Chondrocyte (in vitro differentiated cells): ENCODE data around the gene MATN3. TPM values are rescaled to one million over a fixed set of nuclear protein-coding genes. Genes with fewer than 3 reads are reported as not detected.

Source experiments
- DNase-seq: peaks from one replicate; pipeline ENCODE4 v3.0.0; 2021; ENCODE audit warnings: mixed read lengths, low spot score
- H3K27ac Mint-ChIP-seq: one replicate; pipeline ENCODE4 v1.8.0; 2021; ENCODE audit warnings: mild to moderate bottlenecking, moderate library complexity, mixed read lengths; ENCODE audit not compliant: unreplicated experiment
- H3K27me3 Mint-ChIP-seq: 2 replicates; pipeline ENCODE4 v1.8.0; 2021; ENCODE audit warnings: low read depth, mixed read lengths
- H3K36me3 Mint-ChIP-seq: 2 replicates; pipeline ENCODE4 v1.8.0; 2021; ENCODE audit warnings: low read depth, mixed read lengths
- H3K4me1 Mint-ChIP-seq: 2 replicates; pipeline ENCODE4 v1.8.0; 2021; ENCODE audit warnings: low read depth, mild to moderate bottlenecking, mixed read lengths
- H3K4me3 Mint-ChIP-seq: one replicate; pipeline ENCODE4 v1.8.0; 2021; ENCODE audit warnings: mild to moderate bottlenecking, moderate library complexity, mixed read lengths; ENCODE audit not compliant: unreplicated experiment
- H3K9me3 Mint-ChIP-seq: 2 replicates; pipeline ENCODE4 v1.8.0; 2021; ENCODE audit warnings: low read depth, mixed read lengths
- CTCF ChIP-seq: fragments of 200-600 bp; sonication (generic); IDR thresholded peaks from 2 replicates; pipeline ENCODE4 v1.5.0; 2021; ENCODE audit warnings: antibody characterized with exemption, mild to moderate bottlenecking, moderate library complexity
- total RNA-seq: library from RNA; stranded (reverse); gene quantifications from 3 replicates; pipeline ENCODE4 v1.2.1, GENCODE V29; 2021

MATN3 gene
- total RNA-seq, 1 donor from 2014 or later = 17.0 TPM

GRCh38 chr2:19944205-19944845, 68.1 kb downstream of the MATN3 start:
- H3K4me1 Mint-ChIP-seq = peaks cover 20% of the 10 kb centered on the region
- DNase-seq = no peak
- no peak overlapping the region for H3K27ac Mint-ChIP-seq
- no peaks in the 10 kb centered on the region for H3K27me3 Mint-ChIP-seq
- H3K9me3 Mint-ChIP-seq = no peaks in the 10 kb centered on the region
- H3K36me3 Mint-ChIP-seq = peaks cover 4% of the 10 kb centered on the region
- TF ChIP-seq CTCF = no peak
- no peak overlapping the region for H3K4me3 Mint-ChIP-seq

- no peaks in the 10 kb centered on the region for H3K27me3 Mint-ChIP-seq
- DNase-seq = no peak
- peaks cover 9% of the 10 kb centered on the region for H3K4me1 Mint-ChIP-seq
- no peak overlapping the region for H3K4me3 Mint-ChIP-seq
- TF ChIP-seq CTCF = no peak
- H3K9me3 Mint-ChIP-seq = no peaks in the 10 kb centered on the region
- peaks cover 8% of the 10 kb centered on the region for H3K36me3 Mint-ChIP-seq
- H3K27ac Mint-ChIP-seq = no peak overlapping the region
Measured at GRCh38 chr2:19943189-19943588, 69.3 kb downstream of the MATN3 start.

GRCh38 chr2:19942199-19942598, 70.3 kb downstream of the MATN3 start:
- no peak for DNase-seq
- peaks cover 15% of the 10 kb centered on the region for H3K36me3 Mint-ChIP-seq
- peaks cover 3% of the 10 kb centered on the region for H3K4me1 Mint-ChIP-seq
- no peaks in the 10 kb centered on the region for H3K27me3 Mint-ChIP-seq
- no peak for TF ChIP-seq CTCF
- H3K27ac Mint-ChIP-seq = no peak overlapping the region
- no peak overlapping the region for H3K4me3 Mint-ChIP-seq
- H3K9me3 Mint-ChIP-seq = no peaks in the 10 kb centered on the region

Other genes with a start within 250 kb of the MATN3 start
- 5.8 to 8.0 TPM (median 6.7 TPM) in 3 replicates for gene TTC32, start 110.7 kb downstream of the MATN3 start, total RNA-seq
- 4.6 to 9.6 TPM (median 4.9 TPM) in 3 replicates for gene WDR35, start 22.6 kb downstream of the MATN3 start, total RNA-seq
- 361 to 405 TPM (median 404 TPM) in 3 replicates for gene LAPTM4A, start 39.0 kb upstream of the MATN3 start, total RNA-seq
- 11.4 to 13.2 TPM (median 12.6 TPM) in 3 replicates for gene SDC1, start 212.5 kb upstream of the MATN3 start, total RNA-seq